ENCODE measurements around the gene KASH5. TPM values are rescaled to one million over a fixed set of nuclear protein-coding genes. Genes with fewer than 3 reads are reported as not detected.

Gene KASH5
- total and polyA plus RNA-seq, 2 of the 4 experiments (the other 2 are of a cell fraction): not detected

- ChIA-PET POLR2A (ENCODE audit: unreplicated experiment) (interaction anchor here (1.0 kb wide), 1 partner anchor 59 kb away, joined by 3 read pairs; no protein-coding TSS in a partner anchor), CTCF (interaction anchor here (0.9 kb wide), 1 partner anchor 20 kb away, joined by 4 read pairs; the partner anchor contains the start of gene FLT3LG)
- dilution Hi-C loops (cut with HindIII; ENCODE audit: low sequenced_read_pairs, unreplicated experiment): no loop called here
- H4K91ac ChIP-seq (ENCODE audit: insufficient read depth, low read depth, low read length): peak overlapping the region; percentile 91
- no peaks in the 10 kb centered on the region; the same call in none of the 2 replicates for H3K36me3 ChIP-seq (ENCODE audit: control insufficient read depth, insufficient read depth, low read length)
- BruUV-seq (replicated peaks): TSS peak; percentile 98
- peaks cover 11% of the 10 kb centered on the region for H3K9me1 ChIP-seq (ENCODE audit: insufficient read depth, low read length)
- peak overlapping the region; percentile 75; the same call in 1 of the 2 replicates for H3K23ac ChIP-seq (ENCODE audit: low read depth, low read length)
- H3K27me3 ChIP-seq (ENCODE audit: control insufficient read depth, insufficient read depth, low read length): no peaks in the 10 kb centered on the region
- no peak overlapping the region for H2BK120ac ChIP-seq (ENCODE audit: low read depth, low read length)
- no peak overlapping the region for H2BK15ac ChIP-seq (ENCODE audit: low read depth, low read length)
- in situ Hi-C loops (cut with MboI; ENCODE audit: low sequenced_read_pairs): no loop called here
- H3K27ac ChIP-seq (ENCODE audit: insufficient read depth, low read length): peak overlapping the region; percentile 94
- H3K18ac ChIP-seq (ENCODE audit: low read depth, low read length): peak overlapping the region; percentile 67
- TF ChIP-seq ELK1 (IDR thresholded peaks at IDR 0.05; ENCODE audit: borderline replicate concordance, low read depth, low read length) (no peak), CEBPB (IDR thresholded peaks at IDR 0.05; ENCODE audit: low read depth, low read length) (no peak), SMC3 (IDR thresholded peaks at IDR 0.05; ENCODE audit: low read depth, low read length) (no peak), BHLHE40 (IDR thresholded peaks at IDR 0.05; ENCODE audit: low read depth, low read length) (no peak), MXI1 (IDR thresholded peaks at IDR 0.05; ENCODE audit: borderline replicate concordance, low read depth, low read length) (no peak), MAZ (IDR thresholded peaks at IDR 0.05; ENCODE audit: borderline replicate concordance, low read depth, low read length) (no peak), CTCF (conservative IDR thresholded peaks at IDR 0.05; ENCODE audit: low read depth, low read length) (no peak), NFE2L2 (IDR thresholded peaks at IDR 0.05; ENCODE audit: low read depth, low read length) (no peak)
- peak overlapping the region; percentile 95 to 98 for H4K8ac ChIP-seq (ENCODE audit: low read depth in 2 of 2, low read length in 2 of 2)
- peak overlapping the region; percentile 95 for H3K14ac ChIP-seq (replicated peaks; ENCODE audit: low read depth, low read length)
- peak overlapping the region; percentile 100 for H2AFZ ChIP-seq (replicated peaks; ENCODE audit: low read length, poor library complexity)
- peak overlapping the region; percentile 69 for H2BK5ac ChIP-seq (ENCODE audit: low read depth, low read length, poor library complexity, severe bottlenecking)
- peak overlapping the region; percentile 88 for H3K4me2 ChIP-seq (ENCODE audit: low read depth, low read length)
- H3K9me3 ChIP-seq (ENCODE audit: control insufficient read depth, insufficient read depth, low read length): no peaks in the 10 kb centered on the region
- H3K56ac ChIP-seq (ENCODE audit: extremely low read depth, insufficient read depth, low read length): peak overlapping the region; percentile 85
- intact Hi-C loops (cut with micrococcal nuclease): no loop called here
- peak overlapping the region; percentile 64 for H3K4me3 ChIP-seq (ENCODE audit: insufficient read depth, low read depth, low read length)
- H3K4me1 ChIP-seq (ENCODE audit: control insufficient read depth, insufficient read depth, low read length): peaks cover 2% of the 10 kb centered on the region; the same call in 1 of the 2 replicates
- peaks cover 3% of the 10 kb centered on the region; the same call in 1 of the 2 replicates for H4K20me1 ChIP-seq (ENCODE audit: insufficient read depth, low read length)
- no CpG with 5 or more reads among the region's 10 CpGs for WGBS, 2 experiments (ENCODE audit: extremely low coverage in 2 of 2, insufficient read length in 1 of 2)
- DNase-seq: no peak
- H4K5ac ChIP-seq (ENCODE audit: low read depth, low read length): peak overlapping the region; percentile 96
- peak overlapping the region; percentile 94 for H2AK9ac ChIP-seq (replicated peaks; ENCODE audit: low read depth, low read length, poor library complexity)
- ATAC-seq (ENCODE audit: low read depth): no peak; the same call in 1 of the 2 replicates
- peaks cover 19 to 48% of the 10 kb centered on the region in 2 experiments for H3K79me1 ChIP-seq (ENCODE audit: low read depth in 1 of 2, low read length in 2 of 2)
- peak overlapping the region; percentile 94 for H3K4ac ChIP-seq (ENCODE audit: low read depth, low read length)
- peak overlapping the region; percentile 93 for H3K9ac ChIP-seq (ENCODE audit: low read depth, low read length)
- no peak overlapping the region for H2BK20ac ChIP-seq (ENCODE audit: low read depth, low read length)
- H2AK5ac ChIP-seq (ENCODE audit: low read depth, low read length): peak overlapping the region; percentile 86
These were observed 65.8 kb downstream of the KASH5 start for GRCh38 chr19:49453757-49454240.

Data from IMR-90 (cell line).